Keratinocyte (primary cell): ENCODE data around the gene SHQ1. TPM values are rescaled to one million over a fixed set of nuclear protein-coding genes. Genes with fewer than 3 reads are reported as not detected.

ENCODE experiments used
- DNase-seq: peaks from one replicate; pipeline ENCODE4 v3.0.0-alpha.2; 2011; ENCODE audit warnings: low read depth, missing footprints, low spot score
- FAIRE-seq: peaks from 2 replicates; lab custom pipeline; 2011; peaks lifted over from hg19 to GRCh38; lab: Jason Lieb, UNC
- H2AFZ ChIP-seq: 2 replicates; pipeline ENCODE4 v1.6.0; 2012; ENCODE audit warnings: low read length, control low read depth, inconsistent platforms; ENCODE audit not compliant: control insufficient read depth
- H3K27ac ChIP-seq: 2 replicates; pipeline ENCODE4 v1.5.1; 2011; ENCODE audit warnings: low read length; ENCODE audit not compliant: control insufficient read depth, insufficient read depth
- H3K27me3 ChIP-seq: 3 replicates; pipeline ENCODE4 v1.6.0; 2011; ENCODE audit warnings: low read length; ENCODE audit not compliant: control insufficient read depth, insufficient read depth; ENCODE audit errors: extremely low read depth
- H3K36me3 ChIP-seq, 2 experiments: 2 replicates in 1 of 2; 3 replicates in 1 of 2; pipeline ENCODE4 v1.5.1; 2011; ENCODE audit warnings: low read length in 2 of 2, mild to moderate bottlenecking in 1 of 2; ENCODE audit not compliant: control insufficient read depth in 2 of 2, insufficient read depth in 2 of 2; ENCODE audit errors: extremely low read depth in 1 of 2
- H3K4me1 ChIP-seq: 3 replicates; pipeline ENCODE4 v1.5.1; 2011; ENCODE audit warnings: low read length; ENCODE audit not compliant: control insufficient read depth, insufficient read depth; ENCODE audit errors: extremely low read depth
- H3K4me2 ChIP-seq: 3 replicates; pipeline ENCODE4 v1.6.0; 2011; ENCODE audit warnings: low read depth, low read length; ENCODE audit not compliant: control insufficient read depth, insufficient read depth; ENCODE audit errors: extremely low read depth
- H3K4me3 ChIP-seq, 3 experiments: fragments of 200-600 bp in 1 of 3; sonication (generic) in 1 of 3; 2 replicates in 2 of 3; 3 replicates in 1 of 3; pipeline ENCODE4 v1.5.1; 2011 to 2016; ENCODE audit warnings: low read length in 3 of 3, mild to moderate bottlenecking in 3 of 3, control low read depth in 2 of 3, inconsistent platforms in 1 of 3, low read depth in 1 of 3, mixed read lengths in 1 of 3, mixed run types in 1 of 3, moderate library complexity in 1 of 3; ENCODE audit not compliant: control insufficient read depth in 2 of 3, insufficient read depth in 2 of 3; ENCODE audit errors: extremely low read depth in 1 of 3
- H3K79me2 ChIP-seq: 2 replicates; pipeline ENCODE4 v1.6.0; 2012; ENCODE audit warnings: low read length; ENCODE audit not compliant: control insufficient read depth, insufficient read depth
- H3K9ac ChIP-seq: 3 replicates; pipeline ENCODE4 v1.6.0; 2011; ENCODE audit warnings: low read length; ENCODE audit not compliant: control insufficient read depth, insufficient read depth; ENCODE audit errors: extremely low read depth
- H3K9me1 ChIP-seq: 3 replicates; pipeline ENCODE4 v1.6.0; 2011; ENCODE audit warnings: low read length; ENCODE audit not compliant: control insufficient read depth, insufficient read depth; ENCODE audit errors: extremely low read depth
- H3K9me3 ChIP-seq: 2 replicates; pipeline ENCODE4 v1.5.1; 2012; ENCODE audit warnings: low read depth, low read length; ENCODE audit not compliant: control insufficient read depth
- H4K20me1 ChIP-seq: 3 replicates; pipeline ENCODE4 v1.6.0; 2011; ENCODE audit warnings: low read length; ENCODE audit not compliant: control insufficient read depth, insufficient read depth; ENCODE audit errors: extremely low read depth
- EZH2 ChIP-seq: IDR thresholded peaks from one replicate; pipeline ENCODE4 v1.6.1; 2012; ENCODE audit warnings: inconsistent platforms, mild to moderate bottlenecking, low read length, moderate library complexity
- dilution Hi-C: fragments of 300-500 bp; cut with MboI; formaldehyde crosslinking; loops from one replicate; pipeline ENCODE4 v1.7.0; 2020; ENCODE audit warnings: low sequenced_read_pairs; ENCODE audit not compliant: extremely low pct_ligation_motif_present
- polyA plus RNA-seq, 5 experiments: library from polyadenylated mRNA; depleted of rRNA in 3 of 5; stranded (reverse) in 3 of 5; stranded (forward) in 1 of 5; unstranded in 1 of 5; fragments of >200 nt; gene quantifications; 1 replicate in 1 of 5; 2 replicates in 3 of 5; 3 replicates in 1 of 5; pipeline versions ENCODE4 v1.2.1 to v1.2.3, GENCODE V29; 2011 to 2012; ENCODE audit warnings: missing spikeins in 2 of 5, low read depth in 1 of 5, low replicate concordance in 1 of 5
- TF ChIP-seq, protein P1 (sequence below), 3 experiments: IDR thresholded peaks in 1 of 3; conservative IDR thresholded peaks in 1 of 3; optimal IDR thresholded peaks in 1 of 3; 2 replicates in 2 of 3; 3 replicates in 1 of 3; pipeline versions ENCODE3 to v1.5.1; 2011; ENCODE audit warnings: low read length in 3 of 3, mild to moderate bottlenecking in 3 of 3, moderate library complexity in 2 of 3, control low read depth in 1 of 3, inconsistent platforms in 1 of 3; ENCODE audit not compliant: insufficient read depth in 2 of 3; ENCODE audit errors: extremely low read depth in 1 of 3

SHQ1 gene
- polyA plus RNA-seq, 1 donor (not counting 4 experiments of a cell fraction or from before 2014, with no cell fraction given) = 17.7 TPM

GRCh38 chr3:72748659-72749058, 99.6 kb downstream of the SHQ1 start:
- TF ChIP-seq, protein P1, sequence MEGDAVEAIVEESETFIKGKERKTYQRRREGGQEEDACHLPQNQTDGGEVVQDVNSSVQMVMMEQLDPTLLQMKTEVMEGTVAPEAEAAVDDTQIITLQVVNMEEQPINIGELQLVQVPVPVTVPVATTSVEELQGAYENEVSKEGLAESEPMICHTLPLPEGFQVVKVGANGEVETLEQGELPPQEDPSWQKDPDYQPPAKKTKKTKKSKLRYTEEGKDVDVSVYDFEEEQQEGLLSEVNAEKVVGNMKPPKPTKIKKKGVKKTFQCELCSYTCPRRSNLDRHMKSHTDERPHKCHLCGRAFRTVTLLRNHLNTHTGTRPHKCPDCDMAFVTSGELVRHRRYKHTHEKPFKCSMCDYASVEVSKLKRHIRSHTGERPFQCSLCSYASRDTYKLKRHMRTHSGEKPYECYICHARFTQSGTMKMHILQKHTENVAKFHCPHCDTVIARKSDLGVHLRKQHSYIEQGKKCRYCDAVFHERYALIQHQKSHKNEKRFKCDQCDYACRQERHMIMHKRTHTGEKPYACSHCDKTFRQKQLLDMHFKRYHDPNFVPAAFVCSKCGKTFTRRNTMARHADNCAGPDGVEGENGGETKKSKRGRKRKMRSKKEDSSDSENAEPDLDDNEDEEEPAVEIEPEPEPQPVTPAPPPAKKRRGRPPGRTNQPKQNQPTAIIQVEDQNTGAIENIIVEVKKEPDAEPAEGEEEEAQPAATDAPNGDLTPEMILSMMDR (optimal IDR thresholded peaks at IDR 0.05 in 1 of 3, IDR thresholded peaks at IDR 0.05 in 1 of 3, conservative IDR thresholded peaks at IDR 0.05 in 1 of 3; ENCODE audit: extremely low read depth in 1 of 3, insufficient read depth in 2 of 3, low read length in 3 of 3) = no peak
- no peak for TF ChIP-seq EZH2
- Histone ChIP-seq H4K20me1 (no peaks in the 10 kb centered on the region), H3K36me3 (peaks cover 0 to 2% of the 10 kb centered on the region in 2 experiments), H3K27ac (no peak overlapping the region), H3K9ac (no peak overlapping the region), H3K4me2 (no peak overlapping the region), H3K27me3 (no peaks in the 10 kb centered on the region), H3K9me3 (no peaks in the 10 kb centered on the region), H2AFZ (no peak overlapping the region), H3K4me1 (no peaks in the 10 kb centered on the region), H3K9me1 (no peaks in the 10 kb centered on the region), H3K79me2 (no peaks in the 10 kb centered on the region), H3K4me3 (no peak overlapping the region)
- dilution Hi-C loops = no loop called here
- FAIRE-seq = no peak
- no peak for DNase-seq

GRCh38 chr3:72746430-72747411, 101.5 kb downstream of the SHQ1 start:
- Histone ChIP-seq H3K9ac (no peak overlapping the region), H3K9me3 (no peaks in the 10 kb centered on the region), H3K4me2 (no peak overlapping the region), H4K20me1 (no peaks in the 10 kb centered on the region), H3K9me1 (no peaks in the 10 kb centered on the region), H3K36me3 (peaks cover 0 to 2% of the 10 kb centered on the region in 2 experiments), H2AFZ (no peak overlapping the region), H3K27me3 (no peaks in the 10 kb centered on the region), H3K4me1 (no peaks in the 10 kb centered on the region), H3K27ac (no peak overlapping the region), H3K79me2 (no peaks in the 10 kb centered on the region), H3K4me3 (no peak overlapping the region)
- DNase-seq = no peak
- no peak for FAIRE-seq
- dilution Hi-C loops = no loop called here
- no peak for TF ChIP-seq EZH2
- TF ChIP-seq, protein P1 (optimal IDR thresholded peaks at IDR 0.05 in 1 of 3, IDR thresholded peaks at IDR 0.05 in 1 of 3, conservative IDR thresholded peaks at IDR 0.05 in 1 of 3; ENCODE audit: extremely low read depth in 1 of 3, insufficient read depth in 2 of 3, low read length in 3 of 3) = no peak
